ENCODE measurements around the gene ADD3.
"Not testable (repeated sequence)": the region's sequence is repeated elsewhere in the genome, so short reads cannot be mapped to it uniquely, and the experiment has no call there.

ADD3 gene

DNA sequence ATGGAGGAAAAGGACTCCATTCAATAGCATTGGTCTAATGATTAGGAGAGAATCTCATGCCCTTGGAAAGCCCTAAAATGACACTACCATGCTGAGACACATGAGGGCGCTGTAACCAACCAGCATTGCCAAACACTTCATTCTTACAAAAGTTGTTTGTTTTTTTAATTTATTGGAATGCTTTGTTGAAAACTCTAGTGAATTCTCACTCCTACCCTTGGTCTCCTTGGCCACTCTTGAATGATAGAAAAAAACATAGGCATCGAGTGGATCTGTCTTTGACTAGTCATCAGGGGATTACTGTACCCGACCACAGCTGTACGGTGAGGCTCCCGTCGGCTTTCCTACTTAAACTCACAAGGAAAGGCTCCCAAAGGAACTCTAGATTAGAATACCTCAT lies 29.3 kb upstream of the ADD3 start:
- DNase-seq = peak; percentile 84

DNA sequence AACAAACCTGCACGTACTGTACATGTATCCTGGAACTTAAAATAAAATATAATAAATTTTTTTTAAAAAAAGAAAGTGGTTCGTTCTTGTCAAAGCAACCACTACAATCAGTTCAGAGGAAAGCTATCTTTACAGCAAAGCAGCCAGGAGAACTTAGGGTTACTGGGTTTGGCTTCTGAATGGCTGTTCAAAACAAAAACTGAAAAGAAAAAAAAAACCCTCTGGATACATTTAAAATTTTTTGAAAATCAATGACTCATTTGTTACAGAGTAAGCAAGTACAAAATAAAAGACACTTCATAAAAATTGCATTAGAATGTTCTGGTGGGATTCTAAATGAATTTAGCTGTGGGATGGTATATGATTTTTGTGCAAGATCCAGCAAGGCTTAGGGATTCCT lies 28.6 kb upstream of the ADD3 start:
- no peak for DNase-seq

DNA sequence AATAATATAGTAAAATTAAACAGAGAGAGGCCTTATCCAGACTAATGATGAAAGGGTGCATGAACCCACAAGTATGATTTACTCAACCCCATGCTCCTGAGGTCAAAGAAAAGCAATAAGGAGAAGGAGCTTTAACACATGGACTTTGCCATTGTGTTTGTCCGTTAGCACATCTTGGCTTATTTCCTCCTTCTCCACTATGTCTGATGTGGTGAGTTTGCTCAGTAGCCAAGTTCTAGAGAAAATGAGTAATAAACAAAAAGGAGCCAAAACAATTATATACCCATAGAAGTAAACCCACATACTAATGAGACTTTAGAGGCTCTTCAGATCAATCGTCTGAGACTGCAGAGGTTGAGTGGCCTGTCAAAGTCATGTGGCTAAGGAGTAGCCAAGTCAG lies 26.1 kb upstream of the ADD3 start:
- DNase-seq = no peak

DNA sequence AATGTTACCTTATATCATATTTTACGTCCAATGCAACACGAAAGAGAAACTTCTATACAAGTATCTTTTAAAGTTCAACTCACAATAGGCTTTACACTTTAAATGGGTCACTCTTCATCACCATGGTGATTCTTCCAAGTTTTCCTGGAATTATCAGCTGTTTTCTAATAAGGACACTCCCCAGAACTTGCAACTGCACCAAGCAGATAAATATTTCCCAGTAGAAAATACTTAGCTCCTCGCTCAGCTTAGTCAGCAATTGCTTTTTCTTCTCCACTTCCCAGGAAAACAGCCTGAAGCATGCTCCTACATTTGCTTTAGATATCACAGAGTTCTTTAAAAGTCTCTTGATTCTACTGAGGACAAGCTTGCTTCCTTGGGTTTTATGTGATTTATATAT lies 25.7 kb upstream of the ADD3 start:
- DNase-seq = peak; percentile 84

DNA sequence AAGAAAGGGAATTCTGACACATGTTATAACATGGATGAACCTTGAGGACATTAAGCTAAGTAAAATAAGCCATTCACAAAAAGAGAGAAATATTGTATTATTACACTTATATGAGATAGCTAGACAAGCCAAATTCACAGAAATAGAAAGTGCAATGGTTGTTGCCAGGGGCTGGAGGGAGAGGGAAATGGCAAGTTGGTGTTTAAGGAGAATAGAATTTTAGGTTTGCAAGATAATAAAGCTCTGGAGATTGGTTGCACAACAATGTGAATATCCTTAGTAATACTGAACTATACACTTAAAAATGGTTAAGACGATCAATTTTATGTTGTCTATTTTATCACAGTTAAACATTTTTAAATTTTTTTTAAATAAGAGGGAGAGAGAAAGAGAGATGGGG lies 25.0 kb upstream of the ADD3 start:
- peak; percentile 59 for DNase-seq

DNA sequence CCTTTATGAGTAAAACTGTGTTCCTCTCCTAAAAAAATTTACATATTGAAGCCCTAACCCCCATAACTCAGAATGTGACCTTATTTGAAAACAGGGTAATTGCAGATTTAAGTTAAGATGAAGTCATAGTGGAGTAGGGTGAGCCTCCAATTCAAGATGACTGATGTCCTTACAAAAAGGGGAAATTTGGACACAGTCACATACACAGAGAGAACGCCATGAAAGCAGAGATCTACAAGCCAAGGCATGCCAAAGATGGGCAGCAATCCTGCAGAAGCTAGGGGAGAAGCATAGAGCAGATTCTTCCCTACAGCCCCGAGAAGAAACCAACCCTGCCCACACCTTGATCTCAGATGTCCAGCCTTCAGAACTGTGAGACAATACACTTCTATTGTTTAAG lies 23.8 kb upstream of the ADD3 start:
- DNase-seq = no peak

DNA sequence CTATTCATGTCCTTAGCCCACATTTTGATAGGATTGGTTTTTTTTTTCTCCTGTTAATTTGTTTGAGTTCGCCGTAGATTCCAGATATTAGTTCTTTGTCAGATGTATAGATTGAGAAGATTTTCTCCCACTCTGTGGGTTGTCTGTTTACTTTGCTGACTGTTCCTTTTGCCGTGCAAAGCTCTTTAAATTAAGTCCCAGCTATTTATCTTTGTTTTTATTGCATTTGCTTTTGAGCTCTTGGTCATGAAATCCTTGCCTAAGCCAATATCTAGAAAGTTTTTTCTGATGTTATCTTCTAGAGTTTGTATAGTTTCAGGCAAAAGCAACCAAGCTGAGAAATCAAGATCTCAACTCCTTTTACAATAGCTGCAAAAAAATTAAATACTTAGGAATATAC lies 22.0 kb upstream of the ADD3 start:
- not testable (repeated sequence) for DNase-seq

DNA sequence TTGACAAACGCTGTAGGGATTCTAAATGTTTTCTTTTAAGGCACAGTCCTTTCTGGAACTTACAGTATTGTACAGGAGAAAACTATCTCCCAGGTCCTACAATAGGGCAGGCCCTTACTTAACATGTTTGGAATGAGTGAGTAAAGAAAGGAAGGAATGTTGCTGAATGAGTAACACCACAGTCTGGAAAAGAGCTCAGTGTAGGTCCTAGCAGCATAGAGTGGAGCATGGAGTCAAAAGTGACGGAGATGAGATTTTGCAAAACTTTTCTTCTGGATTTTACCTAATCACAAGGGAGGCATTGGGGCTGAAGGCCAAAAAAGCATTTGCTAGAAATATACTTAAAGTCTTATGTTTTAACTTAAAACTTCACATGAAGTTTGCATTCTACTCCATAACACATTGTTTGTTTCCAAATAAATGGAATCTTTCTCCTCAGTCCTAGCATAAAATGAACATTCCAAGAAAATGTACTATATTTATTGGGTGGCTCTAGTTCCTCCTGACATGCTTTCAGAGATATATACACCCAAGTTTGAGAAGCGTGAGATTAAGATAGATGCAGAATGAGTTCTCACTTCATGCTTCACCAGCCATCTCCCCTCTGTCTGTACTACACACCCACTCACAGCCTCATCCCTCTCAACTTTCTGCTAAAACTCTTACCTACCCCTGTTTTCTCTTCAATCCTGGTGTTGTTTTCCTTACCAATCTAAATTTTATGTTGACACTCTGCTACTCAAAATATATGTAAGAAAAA lies 20.2 kb upstream of the ADD3 start:
- no peak for DNase-seq

DNA sequence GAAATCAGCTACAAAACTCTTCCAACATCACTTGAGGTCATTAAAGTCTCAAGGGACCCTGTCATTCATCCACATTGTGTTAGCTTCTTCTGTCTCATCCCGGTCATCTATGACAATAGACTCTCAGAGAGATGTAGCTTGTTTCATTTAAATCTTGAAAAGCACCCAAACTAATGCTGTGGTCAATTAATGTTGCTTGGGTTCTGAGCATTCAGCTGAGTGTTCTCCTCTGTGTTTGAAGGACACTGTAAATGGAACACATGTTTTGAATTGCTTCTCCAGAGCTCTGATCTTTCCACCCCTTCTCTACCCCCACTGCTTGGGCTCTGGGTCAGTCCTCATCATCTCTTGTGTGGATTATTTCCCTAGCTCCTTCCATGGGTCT lies 19.6 kb upstream of the ADD3 start:
- no peak for DNase-seq

DNA sequence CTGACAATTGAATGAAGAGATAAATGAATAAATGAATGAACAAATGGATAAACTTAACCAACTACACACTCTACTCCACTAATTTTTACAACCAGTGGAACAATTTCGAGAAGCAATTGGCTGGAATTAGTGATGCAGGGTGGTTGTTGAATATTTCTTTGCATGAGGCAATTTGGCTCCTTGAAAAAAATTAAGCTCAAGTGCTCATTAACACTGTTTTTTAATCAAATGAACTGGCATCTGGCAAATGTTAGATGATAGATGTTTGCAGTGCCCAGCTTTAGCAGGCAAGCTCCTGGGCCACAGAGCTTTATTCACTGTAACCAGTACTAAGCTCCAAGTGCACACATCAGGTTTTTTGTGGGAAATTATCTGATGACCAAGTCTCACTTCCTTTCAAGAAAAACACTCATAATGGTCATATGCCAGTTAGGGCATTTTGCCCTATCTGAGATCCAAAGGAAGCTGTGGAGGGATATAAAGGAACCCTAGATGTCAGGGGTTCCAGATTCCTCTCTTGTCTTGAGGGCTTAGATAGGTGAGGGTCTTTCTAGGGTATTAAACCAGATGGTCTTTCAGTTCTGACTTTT lies 16.4 kb upstream of the ADD3 start:
- DNase-seq = no peak

DNA sequence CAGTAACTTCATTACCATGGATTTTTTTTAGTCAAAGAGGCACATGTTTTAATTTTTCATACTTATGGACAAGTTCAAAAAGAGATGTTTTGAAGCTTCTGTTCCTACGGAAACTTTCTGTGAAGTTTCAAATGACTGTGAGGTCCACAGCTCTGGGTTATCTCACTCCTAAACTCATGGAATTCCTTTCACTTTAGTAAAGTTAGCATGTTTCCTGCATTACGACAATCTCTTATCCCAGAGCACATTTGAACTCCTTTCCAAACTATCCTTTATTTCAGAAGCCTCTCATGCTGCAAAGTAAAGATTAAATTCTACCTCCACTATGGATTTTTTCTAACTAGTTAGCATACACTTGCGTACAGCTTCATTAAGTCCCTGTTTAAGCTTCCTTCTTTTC lies 15.3 kb upstream of the ADD3 start:
- DNase-seq = no peak

DNA sequence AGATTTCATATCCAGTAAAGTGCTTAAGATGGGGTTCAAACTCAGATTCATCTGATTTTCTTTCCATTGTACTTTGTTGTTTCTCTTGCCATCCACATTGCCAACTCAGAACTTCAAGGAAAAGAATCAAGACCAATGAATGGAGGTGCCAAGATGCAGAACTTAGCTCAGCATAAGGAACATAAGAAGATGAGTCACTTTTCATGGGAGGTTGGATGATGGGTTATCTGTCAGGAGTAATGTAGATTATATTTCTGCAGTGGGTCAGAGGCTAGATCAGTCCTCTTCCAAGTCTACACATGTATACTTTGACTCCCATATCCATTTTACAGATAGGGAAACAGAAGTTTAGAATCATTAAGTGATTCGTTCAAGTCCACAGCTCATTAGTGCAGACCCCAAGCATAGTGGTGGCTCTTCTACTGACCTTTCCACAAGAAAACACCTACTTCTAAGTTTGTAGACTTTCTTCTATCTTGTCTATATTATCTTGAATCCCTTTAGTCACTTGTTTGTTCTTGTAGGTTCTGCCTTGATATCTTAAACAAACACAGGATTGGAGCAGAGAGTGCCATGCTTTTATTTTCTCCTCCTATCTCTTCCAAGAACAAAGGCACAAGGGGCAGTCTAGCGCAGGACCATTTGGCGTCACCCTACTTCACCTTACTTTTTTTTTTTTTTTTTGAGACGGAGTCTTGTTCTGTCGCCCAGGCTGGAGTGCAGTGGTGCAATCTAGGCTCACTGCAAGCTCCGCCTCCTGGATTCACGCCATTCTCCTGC lies 14.0 kb upstream of the ADD3 start:
- no peak for DNase-seq

DNA sequence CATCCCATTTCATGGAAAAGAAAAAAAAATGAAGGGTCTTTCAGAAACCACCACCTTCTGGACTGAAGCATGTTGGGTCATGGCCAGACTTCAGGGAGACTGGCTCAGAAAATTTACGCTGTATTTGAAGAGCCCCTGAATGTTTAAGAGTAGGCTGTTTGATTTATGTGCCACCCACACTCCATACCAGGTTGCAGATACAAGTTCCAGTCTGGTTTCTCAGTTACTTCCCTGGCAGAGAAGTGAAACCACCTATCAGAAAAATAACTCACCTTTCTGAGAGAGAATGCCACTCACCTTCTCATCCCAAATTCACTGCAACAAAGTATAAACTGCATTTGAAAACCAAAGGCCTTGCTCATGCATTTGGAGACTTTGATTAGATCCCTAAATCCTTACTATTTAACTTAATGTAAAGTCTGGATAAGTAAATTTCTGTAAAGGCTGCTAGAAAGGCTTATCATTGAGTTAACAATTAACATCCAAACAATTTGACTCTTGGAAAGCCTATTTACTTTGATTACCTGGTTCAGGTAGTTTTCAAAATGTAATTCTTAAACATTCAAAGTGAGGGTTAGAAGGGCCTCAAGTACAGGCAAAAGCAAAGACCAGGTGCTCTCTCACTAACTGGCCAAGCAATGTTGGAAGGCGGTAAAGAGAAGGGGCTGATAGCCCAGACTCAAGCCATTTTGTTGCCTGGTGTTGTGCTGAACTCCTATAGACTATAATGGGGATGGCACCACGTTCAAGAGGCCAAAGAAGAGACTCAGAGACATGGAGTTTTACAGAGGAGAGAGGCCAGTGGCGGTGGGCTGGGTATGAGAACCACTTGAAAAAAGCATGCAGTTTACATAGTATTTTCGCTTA lies 12.8 kb upstream of the ADD3 start:
- no peak for DNase-seq

DNA sequence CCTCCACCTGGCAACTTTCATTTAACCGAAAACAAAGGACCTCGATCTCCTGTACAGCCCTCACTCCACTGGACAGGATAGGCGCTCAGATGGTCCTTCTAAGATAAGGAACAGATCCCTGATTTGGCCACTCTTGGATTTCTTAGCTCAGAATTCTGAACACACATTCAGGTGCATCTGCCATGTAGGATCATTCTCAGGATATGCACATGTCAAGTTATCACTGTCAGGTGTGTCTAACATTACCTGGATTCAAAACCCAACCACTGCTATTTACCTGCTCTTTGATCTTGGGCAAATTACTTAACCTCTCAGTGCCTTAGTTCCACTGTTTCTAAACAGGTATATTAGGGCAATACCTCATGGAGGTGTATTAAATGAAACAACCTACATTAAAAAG lies 12.2 kb upstream of the ADD3 start:
- DNase-seq = no peak

DNA sequence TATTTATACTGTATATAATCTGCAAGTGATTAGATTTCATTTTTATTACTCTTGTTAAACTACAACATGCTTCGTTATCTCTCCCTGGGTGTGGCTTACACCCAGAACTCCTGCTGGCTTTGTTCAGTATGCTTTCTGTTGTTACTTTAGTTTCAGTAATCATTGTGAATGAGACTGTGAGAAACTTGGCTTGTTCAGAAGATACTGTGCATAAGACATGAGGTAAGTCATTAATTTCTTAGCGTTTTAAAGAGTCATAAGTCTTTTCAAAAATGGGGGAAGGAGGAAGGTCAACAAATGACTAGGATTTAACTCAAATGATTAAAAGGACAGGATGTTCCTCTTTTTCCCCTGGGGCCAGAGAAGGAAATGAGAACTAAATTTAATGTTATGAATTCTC lies 11.6 kb upstream of the ADD3 start:
- DNase-seq = peak; percentile 73

DNA sequence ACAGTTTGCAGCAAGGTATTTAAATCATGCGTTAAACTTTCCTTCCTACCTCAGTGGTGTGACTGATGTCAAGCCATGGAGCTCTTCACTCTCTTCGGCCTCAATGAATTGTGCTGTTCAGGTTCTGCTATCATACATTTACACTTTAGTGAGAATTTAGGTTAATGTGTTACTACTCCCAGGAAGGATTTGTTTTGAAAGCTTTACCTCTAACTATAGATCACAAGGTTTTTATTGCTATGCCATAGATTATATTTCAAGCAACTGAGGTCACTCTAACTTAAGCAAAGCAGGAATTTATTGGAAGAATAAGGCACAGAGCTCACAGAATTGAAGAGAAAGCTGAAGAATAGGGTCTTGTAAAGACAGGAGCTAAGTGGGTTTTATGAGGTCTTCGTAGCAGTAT lies 11.0 kb upstream of the ADD3 start:
- DNase-seq = no peak

DNA sequence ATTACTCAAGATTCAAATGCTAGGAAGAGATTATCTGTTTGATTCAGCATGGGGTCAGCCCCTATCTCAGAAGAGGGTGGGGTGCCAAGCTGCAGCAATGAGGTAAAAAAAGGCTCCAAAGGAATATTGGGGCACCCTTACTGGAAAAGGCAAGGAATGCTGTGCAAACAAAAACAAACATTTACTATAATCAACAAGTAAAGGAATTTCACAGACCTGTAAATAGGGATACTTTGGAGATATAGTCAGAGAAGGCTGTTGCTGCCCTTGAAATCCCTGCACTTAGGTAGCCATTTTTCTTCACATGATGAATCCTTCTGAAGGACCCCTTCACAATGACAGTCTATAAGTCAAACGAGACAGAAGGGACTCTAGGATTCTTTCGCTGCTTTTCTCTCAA lies 10.6 kb upstream of the ADD3 start:
- DNase-seq = no peak

DNA sequence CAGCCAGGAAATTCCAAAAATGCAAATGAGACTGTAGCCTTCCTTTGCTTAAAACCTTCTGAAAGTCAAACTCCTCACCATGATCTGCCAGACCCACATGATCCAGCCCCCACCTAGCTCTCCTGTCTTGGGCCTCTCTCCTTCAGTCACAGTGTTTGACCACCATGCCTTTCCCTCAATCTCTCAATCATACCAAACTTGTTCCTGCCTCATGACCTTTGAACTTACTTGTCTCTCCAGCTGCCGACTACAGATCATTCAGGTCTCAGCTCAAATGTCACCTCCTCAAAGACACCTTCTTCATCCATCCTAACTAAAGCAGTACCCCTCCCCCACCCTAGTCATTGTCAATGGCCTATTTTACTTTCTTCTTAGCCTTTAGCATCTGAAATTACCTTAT lies 9.3 kb upstream of the ADD3 start:
- DNase-seq = no peak

DNA sequence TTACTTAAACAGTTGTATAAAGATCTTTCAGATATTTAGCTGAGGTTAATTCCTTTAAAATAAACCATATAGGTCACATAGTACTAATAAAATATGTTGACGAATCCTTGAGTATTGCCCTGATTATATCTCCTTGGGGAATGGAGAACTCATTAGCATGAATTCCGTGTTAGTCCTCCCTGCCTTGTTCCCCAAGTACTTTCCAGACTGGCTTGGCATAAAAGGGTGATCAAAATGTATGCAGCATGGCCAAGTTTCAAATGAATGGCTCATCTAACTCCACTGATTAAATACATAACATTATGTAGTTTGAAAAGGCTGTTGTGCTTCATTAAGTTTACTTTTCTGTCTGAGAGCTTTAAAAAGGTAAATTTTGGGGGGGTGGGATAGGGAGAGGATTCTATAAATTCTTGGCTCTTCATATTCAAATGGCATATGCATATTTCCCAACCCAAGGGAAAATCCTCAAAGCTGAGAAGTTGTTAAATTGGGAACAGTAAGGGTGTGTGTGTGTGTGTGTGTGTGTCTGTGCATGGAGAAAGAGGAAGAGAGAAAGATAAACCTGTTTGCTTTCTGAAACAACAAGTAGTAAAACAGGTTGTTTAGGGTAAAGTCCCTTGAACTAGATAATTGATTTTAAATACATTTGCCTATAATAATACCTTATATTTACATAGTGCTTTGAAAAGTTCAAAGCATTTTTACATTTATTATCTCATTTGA lies 4.8 kb upstream of the ADD3 start:
- DNase-seq = peak; percentile 33

DNA sequence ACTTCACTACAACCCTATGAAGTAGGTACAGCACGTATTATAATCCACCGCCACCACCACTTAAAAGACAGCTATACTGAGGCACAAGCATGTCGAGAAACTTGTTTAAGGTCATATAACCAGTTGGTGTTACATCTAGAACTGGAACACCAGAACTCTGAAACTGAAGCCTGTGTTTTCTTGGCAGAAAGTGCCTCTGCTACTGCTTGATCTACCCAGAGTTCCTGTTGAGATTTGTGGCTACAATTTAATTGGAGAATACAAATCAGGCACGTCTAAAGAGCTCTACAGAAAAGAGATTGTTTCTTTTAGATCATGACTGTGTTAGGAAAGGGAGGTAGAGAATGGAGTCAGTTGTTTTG lies 4.3 kb upstream of the ADD3 start:
- no peak for DNase-seq

DNA sequence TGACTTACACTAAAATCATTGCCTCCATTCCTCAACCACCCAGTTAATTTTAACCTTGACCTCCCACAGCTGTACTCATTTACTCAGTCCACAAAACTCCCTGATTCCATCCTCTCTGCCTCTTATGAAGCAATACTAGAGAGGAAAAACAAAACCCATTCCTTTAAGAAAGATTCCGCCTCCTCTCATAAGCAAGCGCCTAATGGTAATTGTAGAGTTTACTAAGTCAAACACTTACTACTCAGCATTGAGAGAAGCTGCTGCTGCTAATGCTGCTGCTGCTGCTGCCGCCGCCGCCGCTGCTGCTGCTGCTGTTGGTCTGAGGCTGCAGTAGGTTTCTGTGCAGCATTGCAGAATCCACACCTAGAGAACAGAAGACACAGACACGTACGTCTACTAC lies 2.1 kb upstream of the ADD3 start:
- DNase-seq = no peak

DNA sequence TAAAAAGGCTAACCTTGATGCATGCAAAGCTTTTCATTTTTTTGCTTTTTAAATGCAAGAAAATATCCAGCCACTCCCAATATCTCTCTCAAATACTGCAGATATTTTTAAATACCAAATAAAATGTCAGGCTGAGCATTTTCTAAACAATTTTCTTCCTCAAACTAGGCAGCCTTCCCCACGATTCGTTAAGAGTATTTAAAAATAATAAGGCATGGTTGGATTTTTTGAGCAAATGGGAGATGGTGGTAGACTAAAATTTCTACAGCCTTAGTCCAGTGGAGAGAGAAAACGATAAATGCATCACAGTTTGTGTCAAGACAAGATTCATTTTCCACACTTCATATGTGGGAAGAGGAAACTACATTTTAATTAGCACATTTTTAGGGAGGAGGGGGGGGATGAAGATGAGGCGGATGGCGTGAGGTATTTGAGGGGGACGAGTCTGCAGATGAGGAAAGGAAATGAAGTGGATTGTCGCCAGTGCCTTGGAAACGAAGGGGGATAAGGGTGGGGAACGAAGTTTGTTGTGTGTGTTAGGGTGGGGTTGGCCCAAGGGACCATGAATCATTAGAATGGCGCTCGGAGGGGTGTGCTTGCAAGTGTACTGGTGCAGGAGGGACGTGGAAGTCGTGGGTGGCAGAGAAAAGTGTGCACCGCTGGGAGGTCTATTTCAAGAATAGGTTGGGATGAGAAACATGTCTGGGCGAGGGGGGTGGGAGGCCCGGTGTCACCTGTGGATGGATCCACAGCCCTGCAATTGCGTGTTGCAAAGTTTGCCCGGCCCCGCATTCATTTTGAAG lies 1.2 kb upstream of the ADD3 start:
- DNase-seq = no peak

All from OCI-M1 (cell line).